ENCODE data around the gene PRKD1.

The PRKD1 gene

DNA sequence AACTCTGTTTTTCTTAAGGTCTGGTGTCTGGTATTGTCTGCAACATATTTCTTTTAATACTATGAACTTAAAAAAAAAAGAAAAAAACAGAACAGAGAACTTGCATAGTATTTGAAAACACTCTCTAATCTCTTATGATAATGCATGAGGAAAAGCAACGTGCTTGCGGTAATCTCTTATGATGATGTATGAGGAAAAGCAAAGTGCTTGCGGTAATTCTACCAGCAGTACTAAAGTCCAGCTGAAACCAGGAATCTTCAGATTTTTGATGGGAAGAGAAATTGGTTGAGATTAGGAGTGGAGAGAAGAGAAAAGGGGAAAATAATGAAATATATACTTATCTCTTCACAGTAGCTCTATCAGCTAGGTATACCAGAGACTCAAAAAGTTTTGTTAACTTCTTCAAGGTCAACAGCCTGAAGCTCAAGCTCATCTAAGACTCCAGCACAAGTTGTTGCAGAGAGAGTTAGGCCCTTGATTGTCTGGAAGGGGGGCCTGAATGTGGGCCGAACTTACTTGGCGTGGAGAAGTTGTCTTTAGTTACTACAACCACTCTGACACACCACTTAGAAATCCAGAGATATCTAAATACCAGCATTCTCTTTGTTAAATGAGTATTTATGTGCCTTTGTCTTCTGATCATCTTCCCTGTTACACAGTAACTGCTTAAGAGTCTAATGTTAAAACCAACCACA lies 240.4 kb downstream of the PRKD1 start:
- TF ChIP-seq POLR2AphosphoS5 (IDR thresholded peaks at IDR 0.05; ENCODE audit: low read depth, low read length), result no peak
- DNase-seq (ENCODE audit: insufficient read length, low spot score) (no peak), FAIRE-seq (no peak)

DNA sequence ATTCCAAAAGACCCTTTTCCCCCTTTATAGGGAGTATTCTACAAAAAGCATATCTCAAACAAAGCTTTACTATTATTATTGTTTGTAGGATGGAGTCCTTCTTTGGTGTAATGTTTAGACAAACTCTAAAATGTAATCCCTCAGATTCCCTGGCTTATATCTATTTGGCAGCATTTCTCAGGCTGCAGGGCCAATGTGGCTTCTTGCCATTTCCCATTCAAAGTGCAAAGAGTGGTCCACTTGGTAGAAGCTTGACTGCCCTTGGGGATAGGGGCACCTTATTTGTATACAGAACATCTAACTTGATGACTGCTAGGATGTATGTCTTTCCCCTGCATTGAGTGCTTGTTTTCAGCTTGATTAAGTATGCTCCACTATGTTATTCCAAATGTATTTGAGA lies 242.7 kb downstream of the PRKD1 start:
- DNase-seq (ENCODE audit: insufficient read length, low spot score) (no peak), FAIRE-seq (no peak)
- TF ChIP-seq POLR2A (IDR thresholded peaks at IDR 0.05; ENCODE audit: low read depth, low read length), result no peak
- TF ChIP-seq TAF1 (IDR thresholded peaks at IDR 0.05; ENCODE audit: low read depth, low read length), result no peak
- TF ChIP-seq PAX5 (IDR thresholded peaks at IDR 0.05; ENCODE audit: insufficient read depth, low read length, severe bottlenecking), result no peak
- TF ChIP-seq POLR2AphosphoS5 (IDR thresholded peaks at IDR 0.05; ENCODE audit: low read depth, low read length), result no peak
- TF ChIP-seq POU2F2 (IDR thresholded peaks at IDR 0.05; ENCODE audit: low read depth, low read length), result no peak
- no peak for TF ChIP-seq SPI1 (IDR thresholded peaks at IDR 0.05; ENCODE audit: low read depth, low read length)

DNA sequence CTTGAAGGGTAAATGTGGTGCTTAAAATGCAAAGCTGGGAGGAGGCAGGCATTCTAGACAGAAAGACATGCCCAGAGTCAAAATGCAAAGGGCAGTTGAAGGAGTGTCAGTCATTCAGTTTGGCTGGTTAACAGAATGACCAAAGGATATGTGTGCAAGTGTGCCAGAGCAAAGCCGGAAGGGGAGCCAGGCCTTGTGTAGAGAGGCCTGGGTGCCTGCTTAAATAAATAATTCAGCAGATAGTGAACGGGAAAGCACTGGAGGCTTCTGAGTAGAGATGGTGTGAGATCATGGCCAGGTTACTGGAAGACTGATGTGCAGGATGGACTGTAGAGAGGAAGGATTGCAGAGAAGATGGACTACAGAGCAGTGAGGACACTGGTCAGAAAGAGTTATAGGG lies 244.9 kb downstream of the PRKD1 start:
- TF ChIP-seq SPI1 (IDR thresholded peaks at IDR 0.05; ENCODE audit: low read depth, low read length), result no peak
- TF ChIP-seq PAX5 (IDR thresholded peaks at IDR 0.05; ENCODE audit: insufficient read depth, low read length, severe bottlenecking), result no peak
- TF ChIP-seq TAF1 (IDR thresholded peaks at IDR 0.05; ENCODE audit: low read depth, low read length), result no peak
- TF ChIP-seq POU2F2 (IDR thresholded peaks at IDR 0.05; ENCODE audit: low read depth, low read length), result no peak
- TF ChIP-seq POLR2A (IDR thresholded peaks at IDR 0.05; ENCODE audit: low read depth, low read length), result no peak
- no peak for TF ChIP-seq POLR2AphosphoS5 (IDR thresholded peaks at IDR 0.05; ENCODE audit: low read depth, low read length)
- FAIRE-seq, result no peak
- DNase-seq (ENCODE audit: insufficient read length, low spot score), result no peak

DNA sequence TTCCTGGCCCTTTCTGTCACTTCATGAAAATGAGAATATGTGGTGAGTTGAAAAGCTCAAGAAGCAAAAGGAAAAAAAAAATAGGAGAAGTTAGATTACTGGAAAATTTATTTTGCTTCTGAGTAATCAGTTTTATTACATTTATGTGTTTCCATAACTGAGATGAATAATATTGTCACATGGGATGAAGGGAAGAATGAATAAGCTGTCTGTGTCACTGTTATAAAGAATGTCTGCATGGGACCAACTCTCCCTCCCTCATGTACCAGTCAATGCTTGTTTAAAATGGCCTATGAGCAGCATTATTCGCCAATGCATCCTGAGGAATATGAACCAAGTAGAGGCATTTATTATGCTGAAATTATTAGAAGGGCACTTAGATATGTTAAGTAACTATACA lies 246.3 kb downstream of the PRKD1 start:
- TF ChIP-seq POLR2AphosphoS5 (IDR thresholded peaks at IDR 0.05; ENCODE audit: low read depth, low read length) (no peak), POLR2A (IDR thresholded peaks at IDR 0.05; ENCODE audit: low read depth, low read length) (no peak), PAX5 (IDR thresholded peaks at IDR 0.05; ENCODE audit: insufficient read depth, low read length, severe bottlenecking) (no peak), SPI1 (IDR thresholded peaks at IDR 0.05; ENCODE audit: low read depth, low read length) (no peak), POU2F2 (IDR thresholded peaks at IDR 0.05; ENCODE audit: low read depth, low read length) (no peak), TAF1 (IDR thresholded peaks at IDR 0.05; ENCODE audit: low read depth, low read length) (no peak)

DNA sequence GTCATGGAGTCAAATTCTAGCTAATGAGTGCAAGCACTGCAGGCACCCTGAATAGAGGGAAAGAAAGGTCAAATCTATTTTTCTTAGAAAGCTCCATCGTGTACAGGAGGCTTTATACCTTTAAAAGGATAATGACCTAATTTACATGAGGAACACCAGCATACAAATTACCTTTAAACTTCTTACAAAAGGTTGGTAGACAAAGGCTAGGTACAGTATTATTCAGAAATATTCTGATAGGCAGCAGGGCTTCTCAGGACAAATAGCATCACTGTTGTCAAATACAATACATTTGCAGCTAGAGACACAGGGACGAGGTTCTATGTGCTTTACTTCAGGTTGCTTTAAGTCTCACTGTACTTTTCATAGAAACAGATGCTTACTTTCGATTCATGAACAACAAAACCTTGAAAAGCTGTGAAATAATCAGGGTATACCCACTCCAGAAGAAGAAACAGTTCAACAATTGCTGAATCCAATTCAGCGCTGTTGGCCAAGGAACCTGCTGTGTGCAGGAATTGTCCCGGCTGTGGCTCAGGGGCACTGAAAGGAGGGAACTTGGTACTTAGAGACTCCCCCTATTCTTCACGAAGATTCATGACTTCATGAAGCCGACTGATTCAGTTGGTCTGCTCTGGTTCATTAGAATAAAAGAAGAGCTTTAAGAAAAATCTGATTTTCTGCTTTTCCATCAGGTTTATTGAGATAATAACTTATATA lies 252.9 kb downstream of the PRKD1 start:
- no peak for DNase-seq (ENCODE audit: insufficient read length, low spot score)
- TF ChIP-seq PAX5 (IDR thresholded peaks at IDR 0.05; ENCODE audit: insufficient read depth, low read length, severe bottlenecking) (no peak), POLR2AphosphoS5 (IDR thresholded peaks at IDR 0.05; ENCODE audit: low read depth, low read length) (no peak), POU2F2 (IDR thresholded peaks at IDR 0.05; ENCODE audit: low read depth, low read length) (no peak), POLR2A (IDR thresholded peaks at IDR 0.05; ENCODE audit: low read depth, low read length) (no peak), TAF1 (IDR thresholded peaks at IDR 0.05; ENCODE audit: low read depth, low read length) (no peak), SPI1 (IDR thresholded peaks at IDR 0.05; ENCODE audit: low read depth, low read length) (no peak)
- FAIRE-seq, result no peak

More for the DNA sequence above, 246.3 kb downstream of the PRKD1 start:
- DNase-seq (ENCODE audit: insufficient read length, low spot score) (no peak), FAIRE-seq (no peak)

DNA sequence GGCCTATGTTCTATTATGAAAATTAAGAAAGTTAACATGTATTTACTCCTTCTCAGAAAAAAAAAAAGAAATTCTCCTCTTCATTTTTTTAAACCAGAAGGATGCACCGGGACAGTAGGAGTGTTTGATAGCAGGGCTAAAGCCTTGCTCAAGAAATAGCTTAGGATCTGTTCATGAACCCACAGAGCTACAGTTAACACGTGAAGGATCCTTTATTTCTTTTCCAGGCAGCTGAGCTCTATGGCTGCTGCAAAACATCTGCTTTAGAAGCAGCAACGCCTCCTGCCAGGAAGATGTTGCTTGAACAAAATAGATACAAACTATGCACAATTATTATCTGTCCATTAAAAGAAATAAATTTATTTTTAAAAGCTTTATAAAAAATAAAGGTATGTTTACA lies 254.8 kb downstream of the PRKD1 start:
- FAIRE-seq (no peak), DNase-seq (ENCODE audit: insufficient read length, low spot score) (no peak)
- TF ChIP-seq PAX5 (IDR thresholded peaks at IDR 0.05; ENCODE audit: insufficient read depth, low read length, severe bottlenecking) (no peak), TAF1 (IDR thresholded peaks at IDR 0.05; ENCODE audit: low read depth, low read length) (no peak), POLR2AphosphoS5 (IDR thresholded peaks at IDR 0.05; ENCODE audit: low read depth, low read length) (no peak), POU2F2 (IDR thresholded peaks at IDR 0.05; ENCODE audit: low read depth, low read length) (no peak), POLR2A (IDR thresholded peaks at IDR 0.05; ENCODE audit: low read depth, low read length) (no peak), SPI1 (IDR thresholded peaks at IDR 0.05; ENCODE audit: low read depth, low read length) (no peak)

DNA sequence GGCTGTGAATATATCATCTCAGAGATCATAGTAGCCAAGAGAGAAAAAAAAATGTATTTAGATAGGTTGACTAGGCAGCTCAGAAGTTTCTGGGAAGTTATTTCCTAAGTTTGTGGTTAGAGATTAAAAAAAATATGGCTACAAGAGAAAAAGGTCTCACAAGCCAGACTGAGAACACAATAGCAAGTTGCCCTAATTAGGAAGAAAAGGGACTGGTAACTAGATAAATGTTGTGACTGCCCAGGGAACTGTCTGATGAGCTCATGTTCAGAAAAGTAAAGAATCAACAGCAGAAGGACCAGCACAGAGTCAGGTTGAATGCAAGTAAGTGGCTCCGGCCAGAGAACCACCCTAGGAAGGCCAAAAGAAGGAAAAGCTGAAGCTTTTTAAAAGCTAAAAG lies 256.6 kb downstream of the PRKD1 start:
- TF ChIP-seq TAF1 (IDR thresholded peaks at IDR 0.05; ENCODE audit: low read depth, low read length), result no peak
- DNase-seq (ENCODE audit: insufficient read length, low spot score) (no peak), FAIRE-seq (no peak)

DNA sequence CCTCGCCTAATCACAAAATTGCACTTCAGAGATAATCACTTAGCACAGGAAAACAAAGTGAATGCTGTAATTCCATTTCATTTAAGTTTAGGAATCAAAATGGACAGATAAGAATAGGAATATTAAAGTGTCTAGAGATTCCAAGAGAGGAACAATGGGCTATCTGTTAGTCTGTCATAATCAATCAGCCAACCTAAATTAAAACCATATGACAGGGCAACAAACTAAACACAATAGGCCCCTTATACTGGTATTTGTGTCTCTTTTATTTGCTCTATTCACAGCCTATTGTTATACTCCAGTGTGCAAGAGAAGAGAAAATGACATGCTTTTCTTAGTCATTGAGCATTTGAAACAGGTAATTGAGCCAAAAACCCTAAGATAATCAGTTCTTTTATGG lies 259.4 kb downstream of the PRKD1 start:
- DNase-seq (ENCODE audit: insufficient read length, low spot score), result no peak
- no peak for FAIRE-seq
- TF ChIP-seq POLR2A (IDR thresholded peaks at IDR 0.05; ENCODE audit: low read depth, low read length), result no peak
- no peak for TF ChIP-seq PAX5 (IDR thresholded peaks at IDR 0.05; ENCODE audit: insufficient read depth, low read length, severe bottlenecking)
- no peak for TF ChIP-seq SPI1 (IDR thresholded peaks at IDR 0.05; ENCODE audit: low read depth, low read length)
- TF ChIP-seq POU2F2 (IDR thresholded peaks at IDR 0.05; ENCODE audit: low read depth, low read length), result no peak

DNA sequence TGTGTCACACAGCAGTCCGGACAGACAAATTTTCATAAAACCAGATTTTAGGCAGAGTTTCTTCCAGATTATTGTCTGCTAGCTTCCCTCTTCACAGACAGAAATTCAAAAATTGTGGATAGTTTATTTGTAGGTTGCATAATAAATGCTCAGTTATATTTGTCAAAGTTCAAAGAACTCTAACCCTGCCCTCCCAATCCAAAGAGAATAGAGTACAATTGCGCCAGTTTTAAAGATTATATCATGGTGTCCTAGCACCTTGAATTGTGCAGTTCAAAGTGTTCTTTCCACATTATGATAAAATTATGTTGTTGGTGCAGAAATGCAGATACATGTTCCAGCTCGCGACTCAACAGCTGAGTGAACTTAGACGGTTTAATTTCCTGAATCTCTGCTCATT lies 263.1 kb downstream of the PRKD1 start:
- FAIRE-seq (no peak), DNase-seq (ENCODE audit: insufficient read length, low spot score) (no peak)
- no peak for TF ChIP-seq POLR2AphosphoS5 (IDR thresholded peaks at IDR 0.05; ENCODE audit: low read depth, low read length)
- TF ChIP-seq TAF1 (IDR thresholded peaks at IDR 0.05; ENCODE audit: low read depth, low read length), result no peak
- TF ChIP-seq SPI1 (IDR thresholded peaks at IDR 0.05; ENCODE audit: low read depth, low read length), result no peak
- TF ChIP-seq POU2F2 (IDR thresholded peaks at IDR 0.05; ENCODE audit: low read depth, low read length), result no peak
- no peak for TF ChIP-seq POLR2A (IDR thresholded peaks at IDR 0.05; ENCODE audit: low read depth, low read length)
- TF ChIP-seq PAX5 (IDR thresholded peaks at IDR 0.05; ENCODE audit: insufficient read depth, low read length, severe bottlenecking), result no peak

DNA sequence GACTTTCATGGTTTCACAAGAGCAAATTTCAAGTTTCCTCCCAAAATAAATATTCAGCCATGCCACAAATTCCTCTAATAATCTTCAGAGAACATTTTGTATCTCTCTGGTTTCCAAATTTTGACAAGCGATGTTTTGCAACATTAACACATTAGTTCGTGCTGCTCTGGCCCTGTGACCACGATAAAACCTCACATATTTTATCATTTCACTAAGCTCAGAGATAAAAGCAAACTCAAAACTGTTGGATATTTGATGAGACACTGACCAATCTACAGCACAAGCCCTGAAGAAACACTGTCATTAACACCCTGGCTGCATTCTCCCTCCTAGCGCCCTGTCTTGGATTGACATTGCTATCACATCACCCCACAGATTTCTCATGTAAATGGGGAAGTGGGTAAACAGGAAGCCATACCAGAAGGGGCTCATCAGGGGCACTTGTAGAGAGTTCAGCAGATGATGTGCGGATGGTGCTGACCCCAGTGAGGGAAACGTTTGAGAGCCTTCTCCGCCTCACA lies 264.3 kb downstream of the PRKD1 start:
- TF ChIP-seq TAF1 (IDR thresholded peaks at IDR 0.05; ENCODE audit: low read depth, low read length) (no peak), POU2F2 (IDR thresholded peaks at IDR 0.05; ENCODE audit: low read depth, low read length) (no peak), POLR2A (IDR thresholded peaks at IDR 0.05; ENCODE audit: low read depth, low read length) (no peak), PAX5 (IDR thresholded peaks at IDR 0.05; ENCODE audit: insufficient read depth, low read length, severe bottlenecking) (no peak), SPI1 (IDR thresholded peaks at IDR 0.05; ENCODE audit: low read depth, low read length) (no peak)
- FAIRE-seq, result no peak
- DNase-seq (ENCODE audit: insufficient read length, low spot score), result no peak
